HEK293T (cell line): ENCODE data around the gene FOXN4.

Experiments
- BHLHE40 ChIP-seq: fragments of 450-650 bp; IDR thresholded peaks from 2 replicates; pipeline ENCODE4 v1.6.1; 2016; ENCODE audit warnings: mild to moderate bottlenecking, moderate library complexity, borderline replicate concordance
- ELF4 ChIP-seq: fragments of 450-650 bp; IDR thresholded peaks from 2 replicates; pipeline ENCODE4 v1.6.1; 2017; ENCODE audit warnings: antibody characterized with exemption
- FOXA1 ChIP-seq: fragments of 450-650 bp; IDR thresholded peaks from 2 replicates; pipeline ENCODE4 v1.6.1; 2016; ENCODE audit warnings: mild to moderate bottlenecking
- FOXK2 ChIP-seq: fragments of 450-650 bp; IDR thresholded peaks from 2 replicates; pipeline ENCODE4 v1.6.1; 2016; ENCODE audit warnings: mild to moderate bottlenecking
- L3MBTL2 ChIP-seq: fragments of 450-650 bp; conservative IDR thresholded peaks from 2 replicates; pipeline ENCODE4 v1.6.1; 2016; ENCODE audit warnings: mild to moderate bottlenecking
- LEF1 ChIP-seq: fragments of 450-650 bp; IDR thresholded peaks from 2 replicates; pipeline ENCODE4 v1.6.1; 2017; ENCODE audit warnings: mild to moderate bottlenecking, borderline replicate concordance
- NFRKB ChIP-seq: fragments of 450-650 bp; IDR thresholded peaks from 2 replicates; pipeline ENCODE4 v1.6.1; 2016; ENCODE audit warnings: mild to moderate bottlenecking, moderate library complexity
- PKNOX1 ChIP-seq: fragments of 450-650 bp; IDR thresholded peaks from 2 replicates; pipeline ENCODE4 v1.6.1; 2016
- ZNF384 ChIP-seq: fragments of 450-650 bp; IDR thresholded peaks from 2 replicates; pipeline ENCODE4 v1.6.1; 2016

GRCh38 chr12:109358154-109358869, 49.2 kb upstream of the FOXN4 start:
- TF ChIP-seq PKNOX1 = no peak
- no peak for TF ChIP-seq FOXA1
- TF ChIP-seq BHLHE40 = no peak
- TF ChIP-seq NFRKB = no peak
- no peak for TF ChIP-seq ELF4
- no peak for TF ChIP-seq FOXK2
- TF ChIP-seq ZNF384 = no peak
- TF ChIP-seq LEF1 = no peak
- TF ChIP-seq L3MBTL2 = no peak
